ENCODE data around the gene KRTAP10-2. TPM values are rescaled to one million over a fixed set of nuclear protein-coding genes. Genes with fewer than 3 reads are reported as not detected.
"Not testable (repeated sequence)": the region's sequence is repeated elsewhere in the genome, so short reads cannot be mapped to it uniquely, and the experiment has no call there.

Gene KRTAP10-2
- total RNA-seq = not detected in 2 replicates

- DNase-seq (ENCODE audit: low read depth) = no peak
- TF ChIP-seq CTCF (conservative IDR thresholded peaks at IDR 0.05; ENCODE audit: low read depth, low read length) = no peak
- no peak within 1 kb of the TSS for H3K4me3 ChIP-seq (ENCODE audit: low read depth, low read length)
These were observed at the start of gene KRTAP10-2 for GRCh38 chr21:44551340-44551961. KRTAP10-2 (minus strand) TSS chr21:44551505; CDS start chr21:44551458, 47 bp downstream.

- not testable (repeated sequence) for H3K4me3 ChIP-seq (ENCODE audit: low read depth, low read length); DNase-seq (ENCODE audit: low read depth)
These were observed 49.8 kb upstream of the KRTAP10-2 start for GRCh38 chr21:44601091-44601490.

GRCh38 chr21:44600118-44600978 lies 49.0 kb upstream of the KRTAP10-2 start, which contains the start of gene KRTAP10-7:
KRTAP10-7 (plus strand) TSS chr21:44600597; CDS start chr21:44600622, 25 bp downstream.
- not testable (repeated sequence) for DNase-seq (ENCODE audit: low read depth); H3K4me3 ChIP-seq (ENCODE audit: low read depth, low read length)

- no peak for DNase-seq (ENCODE audit: low read depth)
- TF ChIP-seq CTCF (conservative IDR thresholded peaks at IDR 0.05; ENCODE audit: low read depth, low read length) = no peak
- H3K4me3 ChIP-seq (ENCODE audit: low read depth, low read length) = no peak overlapping the region
These were observed 48.1 kb upstream of the KRTAP10-2 start for GRCh38 chr21:44599264-44600029.

DNA sequence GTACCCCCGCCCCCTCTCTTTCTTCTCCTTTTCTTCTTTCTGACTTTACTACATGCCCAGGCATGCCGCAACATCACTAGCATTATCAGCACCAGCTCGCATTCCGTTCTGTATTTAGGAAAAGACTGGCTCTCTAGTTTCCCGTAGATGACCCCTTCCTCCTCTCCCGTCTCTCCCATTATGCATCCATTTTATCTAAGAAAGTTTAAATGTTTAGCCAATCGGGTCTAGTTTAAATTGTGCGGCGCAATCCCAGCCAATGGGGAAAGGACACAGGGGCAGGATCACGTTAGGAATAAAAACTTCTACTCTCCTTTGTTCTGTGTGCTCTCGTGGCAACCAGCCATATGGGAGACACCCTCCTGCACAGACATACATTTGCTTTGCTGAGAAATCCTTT lies 46.8 kb upstream of the KRTAP10-2 start:
- no peak for DNase-seq (ENCODE audit: low read depth)
- H3K4me3 ChIP-seq (ENCODE audit: low read depth, low read length) = no peak overlapping the region
- TF ChIP-seq CTCF (conservative IDR thresholded peaks at IDR 0.05; ENCODE audit: low read depth, low read length) = no peak

DNA sequence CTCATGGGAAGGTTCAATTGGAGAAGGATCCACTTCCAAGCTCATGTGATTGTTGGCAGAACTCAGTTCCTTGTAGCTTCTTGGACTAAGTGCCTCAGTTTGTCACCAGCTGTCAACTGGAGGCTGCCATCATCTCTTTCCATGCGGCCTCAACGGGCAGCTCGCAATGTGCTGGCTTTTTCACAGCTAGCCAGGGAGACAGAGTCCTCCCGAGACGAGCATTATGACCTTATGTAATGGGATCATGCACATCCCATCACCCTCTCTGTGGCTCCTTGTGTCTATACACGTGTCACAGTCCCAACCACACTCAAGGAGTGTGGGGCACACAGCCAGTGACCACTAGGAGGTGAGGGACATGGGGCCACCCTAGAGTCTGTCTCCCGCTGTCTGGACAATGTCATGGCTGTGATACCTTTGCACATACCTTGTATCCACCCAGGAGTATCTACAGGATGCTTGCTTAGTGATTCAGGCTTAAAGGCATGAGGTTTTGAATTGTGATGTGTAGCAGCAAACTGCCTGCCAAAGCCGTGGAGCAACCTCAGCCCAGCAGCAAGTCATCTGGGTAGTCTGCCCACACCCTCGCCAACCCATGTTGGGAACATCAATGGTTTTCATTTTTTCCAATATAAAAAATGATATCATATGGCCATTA lies 44.9 kb upstream of the KRTAP10-2 start:
- no peak for DNase-seq (ENCODE audit: low read depth)
- TF ChIP-seq CTCF (conservative IDR thresholded peaks at IDR 0.05; ENCODE audit: low read depth, low read length) = no peak
- H3K4me3 ChIP-seq (ENCODE audit: low read depth, low read length) = no peak overlapping the region

- TF ChIP-seq CTCF (conservative IDR thresholded peaks at IDR 0.05; ENCODE audit: low read depth, low read length) = no peak
- no peak for DNase-seq (ENCODE audit: low read depth)
- H3K4me3 ChIP-seq (ENCODE audit: low read depth, low read length) = no peak overlapping the region
These were observed 44.2 kb upstream of the KRTAP10-2 start for GRCh38 chr21:44595524-44595923.
